Measurements from ENCODE around the gene ME3. TPM values are rescaled to one million over a fixed set of nuclear protein-coding genes. Genes with fewer than 3 reads are reported as not detected.

Gene ME3
- total RNA-seq, 1 donor from 2014 or later = 19.9 TPM

DNA sequence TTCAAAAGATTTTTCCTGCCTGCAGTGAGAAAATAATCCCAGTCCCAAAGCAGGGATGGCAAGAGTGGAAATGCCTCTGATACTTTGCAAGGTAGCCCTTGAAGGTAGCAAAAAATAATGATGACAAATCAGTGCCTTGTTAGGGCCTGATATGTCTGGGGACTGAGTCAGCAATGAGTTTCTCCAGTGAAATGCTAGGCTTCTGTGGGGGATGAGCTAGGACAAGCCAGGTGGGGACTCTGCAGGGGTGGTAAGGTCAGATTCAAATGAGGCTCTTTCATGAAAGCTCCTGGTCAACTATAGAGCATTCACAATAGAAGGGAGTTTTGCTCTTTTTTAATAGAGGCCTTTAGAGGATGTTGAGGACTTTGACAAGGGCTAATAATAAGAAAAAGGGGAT lies 77.7 kb downstream of the ME3 start:
- intact Hi-C loops (cut with DNase I) = no loop called here
- DNase-seq (ENCODE audit: low spot score) = no peak

DNA sequence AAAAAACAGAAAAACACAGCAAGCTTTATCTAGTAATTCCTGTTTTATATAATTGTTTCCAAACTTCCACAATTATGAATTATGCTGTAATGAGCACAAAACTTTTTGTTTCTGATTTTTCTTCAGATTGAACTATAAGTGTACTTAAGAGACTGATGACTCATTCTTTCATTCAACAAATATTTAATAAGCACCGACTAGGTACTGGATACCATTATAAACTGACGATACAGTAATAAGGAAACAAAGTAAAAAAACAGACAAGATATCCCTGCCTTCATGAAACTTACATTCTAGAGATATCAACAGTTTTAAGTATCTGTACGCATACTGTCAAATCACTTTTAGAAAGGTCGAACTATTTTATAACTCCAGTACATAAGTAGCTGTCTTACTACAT lies 78.6 kb downstream of the ME3 start:
- no peak for DNase-seq (ENCODE audit: low spot score)
- intact Hi-C loops (cut with DNase I) = no loop called here

DNA sequence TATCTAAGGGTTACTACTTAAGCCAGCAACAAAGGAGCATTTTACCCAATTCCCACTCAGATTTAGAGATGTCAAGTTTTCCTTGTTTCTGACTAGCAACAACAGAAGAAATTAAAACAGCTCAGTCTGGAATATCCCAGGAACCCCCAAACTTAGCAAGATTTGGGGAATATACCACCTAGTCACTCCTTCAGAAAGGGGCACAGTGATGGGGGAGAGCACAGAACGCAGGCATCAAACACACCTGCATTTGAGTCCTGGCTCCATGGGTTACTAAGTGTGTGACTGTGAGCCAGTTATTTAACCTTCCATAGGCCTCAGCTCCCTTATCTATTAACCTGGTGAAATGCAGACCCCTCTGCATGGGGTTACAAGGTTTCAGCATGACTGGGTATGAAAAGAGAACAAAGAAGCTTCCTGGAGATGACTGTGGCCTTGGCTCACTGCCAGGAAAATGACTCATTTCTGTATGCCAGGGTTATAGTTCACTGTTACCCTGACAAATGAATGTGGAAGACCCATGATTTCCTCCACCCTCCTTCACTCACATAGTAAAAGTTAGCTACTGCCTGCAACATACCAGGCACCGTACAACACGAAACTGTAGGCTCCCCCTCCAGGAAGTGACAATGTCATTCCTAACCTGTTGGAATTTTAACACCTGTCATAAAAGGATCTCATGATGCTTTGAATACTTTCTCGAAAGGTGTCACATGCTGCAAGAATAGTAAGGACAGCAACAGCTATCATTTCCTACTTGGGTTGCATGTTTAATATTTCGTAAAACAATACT lies 79.6 kb downstream of the ME3 start:
- intact Hi-C loops (cut with DNase I) = no loop called here
- DNase-seq (ENCODE audit: low spot score) = no peak

DNA sequence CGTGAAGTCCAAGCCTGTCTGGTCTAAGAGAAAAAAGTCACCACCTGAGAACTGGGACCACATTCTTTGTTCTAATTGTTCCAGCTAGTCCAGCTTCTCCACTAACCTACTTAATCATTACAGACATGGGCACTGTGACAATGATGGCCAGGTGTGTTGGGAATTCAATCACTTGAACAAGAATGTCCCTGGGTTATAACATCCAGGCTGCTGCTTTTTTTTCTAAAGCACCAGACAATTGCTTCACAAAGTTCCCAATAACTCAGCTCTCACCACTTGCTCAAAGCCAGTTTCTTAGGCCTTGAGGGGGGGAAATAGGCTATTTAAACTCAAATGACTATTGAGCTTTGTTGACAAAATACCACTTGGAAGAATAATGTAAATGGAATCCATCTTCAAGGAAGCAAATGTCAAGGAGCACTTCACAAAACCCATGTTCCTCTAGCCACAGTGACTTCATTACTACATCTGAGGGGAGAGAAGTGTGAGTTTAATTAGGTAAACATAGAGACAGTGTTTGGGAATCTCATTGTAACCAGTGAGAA lies 80.3 kb downstream of the ME3 start:
- intact Hi-C loops (cut with DNase I) = no loop called here
- no peak for DNase-seq (ENCODE audit: low spot score)

DNA sequence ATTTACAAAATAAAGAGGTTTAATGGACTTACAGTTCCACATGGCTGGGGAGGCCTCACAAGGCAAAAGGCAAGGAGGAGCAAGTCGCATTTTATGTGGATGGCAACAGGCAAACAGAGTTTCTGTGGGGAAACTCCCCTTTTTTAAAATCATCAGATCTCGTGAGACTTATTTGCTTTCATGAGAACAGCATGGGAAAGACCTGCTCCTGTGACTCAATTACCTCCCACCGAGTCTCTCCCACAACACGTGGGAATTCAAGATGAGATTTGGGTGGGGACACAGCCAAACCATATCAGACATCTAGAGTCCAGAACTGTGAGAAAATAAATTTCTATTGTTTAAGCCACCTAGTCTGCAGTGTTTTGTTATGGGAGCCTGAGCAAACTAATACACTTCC lies 80.8 kb downstream of the ME3 start:
- intact Hi-C loops (cut with DNase I) = no loop called here
- no peak for DNase-seq (ENCODE audit: low spot score)

DNA sequence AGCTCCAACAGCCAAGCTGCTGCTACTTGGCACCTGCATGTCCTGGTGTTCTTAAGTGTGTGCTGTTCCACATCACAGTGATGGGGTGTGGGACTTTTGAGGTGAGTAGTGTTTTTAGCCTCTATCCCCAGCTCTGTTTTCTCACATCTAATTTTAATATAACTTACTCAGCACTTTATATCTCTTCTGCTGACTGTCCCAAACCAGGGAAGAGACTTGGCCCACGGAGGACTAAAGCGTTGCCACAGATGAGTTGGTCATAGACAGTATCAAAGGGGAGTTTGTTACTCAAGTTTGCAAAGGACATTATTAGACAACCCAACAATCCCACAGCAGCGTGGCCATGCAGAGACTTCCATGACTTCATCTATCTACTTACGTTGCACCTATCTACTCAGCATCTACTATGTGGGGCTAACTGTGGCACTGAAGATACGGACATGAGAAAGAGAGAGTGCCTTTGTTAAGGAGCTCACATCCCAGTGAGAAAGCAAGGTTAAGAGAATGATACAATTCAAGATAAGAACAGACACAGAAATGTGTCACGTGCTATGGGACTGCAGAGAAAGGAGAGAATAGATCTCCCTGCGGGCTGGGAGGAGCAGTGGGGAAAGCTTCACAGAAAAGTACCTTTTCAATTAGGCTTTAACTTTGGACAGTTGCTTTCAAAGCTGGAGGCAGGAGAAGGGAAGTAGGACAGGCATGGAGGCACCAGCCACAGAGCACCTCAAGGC lies 82.4 kb downstream of the ME3 start:
- no peak for DNase-seq (ENCODE audit: low spot score)
- intact Hi-C loops (cut with DNase I) = loop anchor here (5.0 kb wide), 1 partner anchor 118 kb away; no protein-coding TSS in a partner anchor

DNA sequence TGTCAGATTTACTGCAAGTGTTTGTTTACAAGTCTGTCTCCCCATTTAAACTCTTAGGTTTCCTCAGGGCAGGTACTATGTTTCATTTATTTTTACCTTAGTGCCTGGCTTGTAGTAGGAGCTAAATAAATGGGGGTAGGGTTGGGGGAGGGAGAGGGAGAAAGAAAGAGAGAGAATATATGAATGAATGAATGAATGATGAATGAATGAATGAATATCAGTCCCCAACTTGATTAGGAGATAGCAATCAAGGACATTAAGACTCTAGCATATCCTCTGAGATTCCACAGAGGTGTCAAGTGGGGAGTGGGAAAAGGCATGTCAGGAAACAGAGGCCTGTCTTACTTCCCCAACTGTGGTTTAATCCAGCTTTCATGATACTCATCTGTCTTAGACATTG lies 83.2 kb downstream of the ME3 start:
- DNase-seq (ENCODE audit: low spot score) = no peak
- intact Hi-C loops (cut with DNase I) = loop anchor here (5.0 kb wide), 1 partner anchor 117 kb away; no protein-coding TSS in a partner anchor

DNA sequence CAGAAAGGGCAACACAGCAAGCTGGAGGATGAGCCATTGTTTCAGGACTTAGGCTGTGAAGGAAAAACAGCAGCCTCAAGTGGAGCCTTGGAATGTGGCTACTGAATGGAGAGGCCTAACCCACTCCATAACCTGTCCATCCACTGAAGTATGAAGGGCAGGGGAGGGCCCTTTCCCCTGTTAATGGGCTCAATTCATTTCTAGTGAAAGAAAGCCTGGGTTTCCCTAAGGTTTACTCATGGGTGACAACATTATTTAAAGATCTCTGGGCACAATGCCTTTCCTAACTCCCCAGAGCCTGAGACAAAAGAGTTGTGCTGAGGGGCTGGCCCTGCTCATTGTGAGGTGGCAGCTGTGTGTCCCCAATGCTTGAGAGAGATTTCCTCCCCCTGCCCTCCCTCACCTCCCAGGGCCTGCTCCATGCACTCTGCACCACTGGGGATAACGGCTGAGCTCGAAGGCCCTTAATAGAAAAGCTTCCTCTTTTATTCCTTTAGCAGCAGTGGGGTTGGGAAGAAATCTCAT lies 83.8 kb downstream of the ME3 start:
- no peak for DNase-seq (ENCODE audit: low spot score)

DNA sequence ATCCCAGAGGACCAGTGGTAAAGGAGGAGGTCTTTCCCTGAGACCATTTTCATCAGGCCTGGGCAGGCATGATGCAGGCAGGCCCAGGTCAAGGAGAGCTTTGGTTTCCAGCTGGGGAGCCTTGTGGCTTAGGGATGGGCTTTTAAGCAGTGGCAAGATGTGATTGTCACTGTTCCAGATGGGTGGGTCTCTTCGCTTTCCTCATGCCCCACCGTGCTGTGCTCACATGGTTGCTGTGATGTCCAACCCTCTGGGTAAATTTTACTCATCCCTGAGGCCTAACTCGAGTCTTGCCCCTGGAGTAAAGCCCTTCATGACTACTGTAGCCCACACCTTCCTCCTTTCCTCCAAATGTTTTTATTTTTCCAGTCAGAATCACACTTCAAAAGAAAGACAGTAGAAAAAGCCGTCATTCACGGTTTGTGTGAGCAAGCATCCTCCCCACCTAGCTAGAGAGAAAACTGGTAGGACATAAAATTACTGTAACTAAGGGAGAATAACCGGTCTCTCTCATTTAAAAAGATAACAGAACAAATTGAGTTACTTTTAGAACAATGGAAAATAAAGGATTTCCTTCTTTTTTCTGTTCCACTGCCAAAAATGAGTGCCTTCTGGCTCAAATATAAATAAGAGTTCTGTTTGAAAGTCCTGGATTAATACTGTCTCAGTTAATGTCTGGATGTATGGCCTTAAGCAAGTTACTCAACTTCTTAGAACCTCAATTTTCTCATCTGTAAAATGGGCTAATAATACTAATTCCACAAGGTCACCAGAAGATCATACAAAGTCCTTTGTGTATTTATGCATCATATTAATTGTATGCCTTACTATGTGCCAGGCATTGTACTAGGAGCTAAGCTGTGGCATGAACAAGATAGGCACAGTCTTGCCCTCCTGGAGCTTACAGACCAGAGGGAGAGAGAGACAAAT lies 84.9 kb downstream of the ME3 start:
- no peak for DNase-seq (ENCODE audit: low spot score)
- intact Hi-C loops (cut with DNase I) = loop anchor here (5.0 kb wide), 1 partner anchor 115 kb away; no protein-coding TSS in a partner anchor

More for the DNA sequence above, 83.8 kb downstream of the ME3 start:
- intact Hi-C loops (cut with DNase I) = loop anchor here (5.0 kb wide), 1 partner anchor 116 kb away; no protein-coding TSS in a partner anchor

DNA sequence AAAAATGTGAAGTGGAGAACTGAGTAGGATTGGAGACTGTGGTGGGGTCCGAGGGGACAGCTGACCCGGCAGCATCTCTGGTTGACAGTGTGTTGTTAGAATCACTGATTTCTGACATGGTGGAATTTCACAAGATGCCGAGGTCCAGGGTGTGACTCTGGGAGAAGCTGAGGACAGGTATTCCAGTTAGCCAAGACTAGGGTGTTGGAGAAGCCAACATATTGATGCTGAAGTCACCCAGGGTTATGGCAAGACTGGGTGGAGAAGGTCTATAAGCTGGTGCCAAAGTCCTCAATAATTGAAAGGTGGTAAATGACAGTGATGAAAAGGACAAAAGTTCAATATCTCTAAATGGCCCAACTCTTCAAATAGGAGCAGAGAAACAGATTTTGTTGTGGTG lies 86.1 kb downstream of the ME3 start:
- intact Hi-C loops (cut with DNase I) = loop anchor here (5.0 kb wide), 1 partner anchor 114 kb away; no protein-coding TSS in a partner anchor
- no peak for DNase-seq (ENCODE audit: low spot score)

DNA sequence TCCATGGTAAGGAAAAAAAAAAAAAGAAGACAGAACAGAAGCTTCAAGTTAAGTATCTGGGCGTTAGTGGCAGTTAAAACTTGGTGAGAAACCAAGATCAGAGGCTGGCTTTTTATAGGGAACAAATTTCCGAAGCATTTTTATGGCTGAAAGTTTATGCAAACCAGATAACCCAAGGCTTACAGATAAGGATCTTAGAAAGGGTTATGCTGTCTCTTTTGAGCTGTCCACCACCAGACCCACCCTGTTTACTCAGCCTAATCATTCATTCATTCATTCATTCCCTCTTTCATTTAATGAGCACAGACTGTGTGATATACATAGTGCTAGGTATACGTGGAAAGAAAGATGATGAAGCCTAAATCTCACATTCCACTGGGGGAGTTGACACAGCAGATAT lies 89.5 kb downstream of the ME3 start:
- intact Hi-C loops (cut with DNase I) = no loop called here

DNA sequence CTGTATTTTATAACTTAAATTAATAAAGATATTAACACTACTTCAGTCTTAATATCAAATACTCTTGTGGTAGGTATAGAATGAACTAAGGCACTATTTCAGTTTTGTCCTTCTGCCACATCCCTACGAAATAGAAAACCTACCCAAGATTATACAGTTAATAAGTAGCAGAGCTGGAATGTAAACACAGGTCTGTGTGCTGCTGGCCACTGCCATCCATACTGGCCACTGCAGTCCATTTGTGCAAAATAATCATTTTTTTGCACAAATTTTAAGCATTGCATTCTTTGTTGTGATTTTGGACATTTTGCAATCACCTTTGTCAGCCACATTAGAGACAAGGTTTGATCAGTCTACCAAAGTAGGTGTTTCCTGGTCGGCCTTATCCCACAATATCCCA lies 91.9 kb downstream of the ME3 start:
- intact Hi-C loops (cut with DNase I) = no loop called here
- no peak for DNase-seq (ENCODE audit: low spot score)

More for the DNA sequence above, 89.5 kb downstream of the ME3 start:
- DNase-seq (ENCODE audit: low spot score) = no peak

DNA sequence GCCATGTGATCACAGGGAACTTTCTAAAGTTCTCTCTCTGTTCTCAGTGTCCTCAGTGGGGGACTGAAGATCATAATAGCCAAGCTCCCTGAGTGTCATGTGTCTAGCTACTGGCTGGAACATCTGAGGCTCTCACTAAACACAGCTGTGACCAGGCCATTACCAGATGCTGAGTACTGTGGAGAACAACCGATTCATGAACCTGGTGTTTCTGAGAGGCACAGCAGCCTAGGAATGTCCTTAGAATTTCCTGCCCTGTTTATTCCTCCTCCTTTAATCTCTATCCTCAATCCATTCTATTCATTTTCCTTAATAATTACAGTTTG lies 93.0 kb downstream of the ME3 start:
- DNase-seq (ENCODE audit: low spot score) = no peak
- intact Hi-C loops (cut with DNase I) = no loop called here

DNA sequence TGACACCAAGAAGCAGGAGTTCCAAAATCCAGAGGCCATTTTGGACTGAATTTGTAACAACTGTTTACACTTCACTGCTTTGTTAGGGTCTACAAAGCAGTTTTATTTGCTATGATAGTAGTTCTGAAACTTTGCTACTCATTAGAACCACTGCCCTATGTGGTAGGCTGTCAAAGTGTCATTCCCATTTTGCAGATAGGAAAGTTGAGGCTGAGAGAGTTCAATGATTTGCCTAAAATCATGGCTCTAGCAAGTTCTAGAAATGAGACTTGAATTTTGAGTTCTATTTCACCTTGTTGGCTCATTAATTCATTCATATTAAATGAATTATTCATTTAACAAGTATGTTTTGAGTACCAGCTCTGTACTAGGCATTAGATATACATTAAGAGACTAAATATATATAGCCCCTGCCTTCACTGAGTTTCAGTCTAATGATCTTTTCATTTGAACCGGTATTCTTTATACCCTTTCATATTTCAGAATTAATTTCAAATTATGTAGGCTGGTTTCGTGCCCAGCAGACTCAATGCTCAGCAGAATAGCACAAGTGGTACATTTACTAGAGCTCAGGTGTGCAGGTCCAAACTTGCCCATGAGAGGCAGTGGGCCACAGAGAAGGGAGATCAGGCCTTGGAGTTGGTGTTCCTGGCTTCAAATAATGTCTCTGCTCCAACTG lies 93.5 kb downstream of the ME3 start:
- intact Hi-C loops (cut with DNase I) = no loop called here
- no peak for DNase-seq (ENCODE audit: low spot score)

DNA sequence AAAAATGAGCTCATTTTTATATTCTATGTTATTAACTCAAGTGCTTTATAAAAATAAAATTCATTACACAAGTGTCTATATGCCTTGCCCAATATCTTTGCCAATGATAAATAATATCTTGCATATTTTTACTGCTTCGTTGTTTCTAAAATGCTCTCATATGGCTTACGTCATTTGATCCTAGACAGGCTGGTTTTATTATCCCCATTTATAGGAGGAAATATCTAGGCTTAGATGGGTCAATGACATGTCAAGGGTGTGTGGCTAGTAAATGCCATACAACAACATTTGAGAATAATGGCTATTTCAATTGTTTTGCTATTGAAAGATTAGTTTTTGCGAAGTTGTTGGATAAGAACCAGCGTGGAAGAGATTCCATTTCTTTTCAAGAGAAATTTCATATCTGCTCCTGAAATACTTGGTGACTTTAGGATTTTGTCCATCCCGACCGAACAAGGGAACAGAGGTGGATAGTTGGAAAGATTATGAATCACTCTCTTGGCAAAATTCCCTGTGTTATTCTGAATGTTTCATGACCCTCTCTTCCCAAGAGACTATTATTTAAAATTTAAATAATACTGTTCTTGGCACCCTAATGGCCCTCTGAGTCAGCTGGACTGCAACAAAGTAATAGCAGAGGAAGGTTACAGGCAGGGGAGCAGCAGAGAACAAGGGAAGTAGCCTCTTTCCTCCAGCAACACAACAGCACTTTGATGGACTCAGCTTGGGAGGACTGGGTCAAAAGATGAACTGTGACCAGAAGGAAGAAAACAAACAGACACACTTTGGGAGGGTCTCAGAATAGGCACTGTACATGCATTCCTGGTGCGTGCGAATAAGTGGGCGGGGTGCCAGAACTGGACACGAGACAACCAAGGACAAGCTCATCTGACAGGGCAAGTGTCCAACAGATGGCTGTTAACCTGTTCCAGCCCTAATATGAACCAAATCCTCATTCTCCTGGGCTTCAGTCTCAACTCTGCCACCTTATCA lies 94.5 kb downstream of the ME3 start:
- DNase-seq (ENCODE audit: low spot score) = no peak
- intact Hi-C loops (cut with DNase I) = no loop called here

DNA sequence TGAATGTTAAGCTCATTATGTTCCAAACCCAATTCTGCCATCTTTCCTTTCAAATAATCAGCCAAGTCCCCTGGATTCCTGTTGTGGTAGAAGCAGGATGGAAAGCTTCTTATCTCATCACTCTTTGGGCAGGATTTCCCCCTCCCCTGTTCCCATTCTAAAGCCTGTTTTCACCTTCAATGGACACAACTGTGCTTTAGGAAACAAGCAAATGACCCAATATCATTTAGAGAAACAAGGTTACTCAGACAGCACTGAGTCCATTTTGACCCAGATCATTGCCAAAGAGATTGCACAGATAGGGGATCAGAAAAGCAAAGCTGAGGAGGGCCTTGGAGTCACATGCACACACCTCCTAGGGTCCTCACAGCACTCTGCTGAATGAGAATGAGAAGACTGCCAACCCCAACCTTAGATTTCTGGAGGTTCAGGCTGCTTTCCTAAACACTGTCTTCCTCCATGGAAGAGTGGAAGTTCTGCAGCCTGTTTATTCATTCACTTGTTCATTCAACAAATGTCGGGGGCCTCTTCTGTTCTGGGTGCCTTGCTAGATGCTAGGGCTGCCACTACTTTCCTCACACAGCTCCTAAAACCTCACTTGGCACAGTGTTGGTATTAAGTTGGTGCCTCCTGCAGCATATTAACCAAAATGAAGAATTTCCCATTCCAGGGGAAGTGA lies 95.3 kb downstream of the ME3 start:
- intact Hi-C loops (cut with DNase I) = no loop called here
- DNase-seq (ENCODE audit: low spot score) = no peak

DNA sequence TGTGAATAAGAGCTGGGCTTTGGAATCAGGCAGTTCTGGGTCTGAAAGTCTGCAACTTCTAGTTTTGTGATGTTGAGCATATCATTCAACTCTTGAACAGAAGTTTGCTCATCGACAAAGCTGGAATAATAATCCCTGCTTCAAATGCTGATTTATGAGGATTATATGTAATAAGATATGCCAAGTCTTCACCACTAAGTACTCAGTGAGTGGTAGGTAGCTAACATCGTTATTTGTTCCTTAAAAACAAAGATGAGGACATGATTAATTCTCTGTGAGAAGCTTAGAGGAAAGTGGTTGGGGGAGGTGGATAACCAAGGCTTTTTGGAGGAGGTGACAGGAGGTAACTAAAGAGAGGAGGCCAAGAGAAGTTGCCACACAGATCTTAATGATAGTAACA lies 96.5 kb downstream of the ME3 start:
- intact Hi-C loops (cut with DNase I) = no loop called here
- no peak for DNase-seq (ENCODE audit: low spot score)
